ENCODE measurements around the gene WNT8A.

Gene WNT8A

GRCh38 chr5:138092301-138092700 lies 8.5 kb downstream of the WNT8A start:
- no peak for DNase-seq

GRCh38 chr5:138093036-138093435 lies 9.2 kb downstream of the WNT8A start:
- no peak for DNase-seq

GRCh38 chr5:138095100-138095907 lies 11.5 kb downstream of the WNT8A start:
- no peak for DNase-seq

GRCh38 chr5:138096363-138096762 lies 12.5 kb downstream of the WNT8A start:
- no peak for DNase-seq

- no peak for DNase-seq
These were observed 13.4 kb downstream of the WNT8A start for GRCh38 chr5:138096997-138097828.

- DNase-seq, result no peak
These were observed 18.9 kb downstream of the WNT8A start for GRCh38 chr5:138102454-138103318.

GRCh38 chr5:138103319-138103637 lies 19.4 kb downstream of the WNT8A start:
- DNase-seq, result no peak

- no peak for DNase-seq
These were observed 21.9 kb downstream of the WNT8A start for GRCh38 chr5:138105709-138106108.

GRCh38 chr5:138107213-138107612 lies 23.4 kb downstream of the WNT8A start:
- DNase-seq, result no peak

GRCh38 chr5:138109463-138110265 lies 25.8 kb downstream of the WNT8A start:
- DNase-seq, result no peak

- DNase-seq, result peak; percentile 25
These were observed 26.6 kb downstream of the WNT8A start for GRCh38 chr5:138110266-138110963.

- no peak for DNase-seq
These were observed 27.3 kb downstream of the WNT8A start for GRCh38 chr5:138111181-138111580.

GRCh38 chr5:138111937-138112336 lies 28.1 kb downstream of the WNT8A start:
- no peak for DNase-seq

- no peak for DNase-seq
These were observed 31.4 kb downstream of the WNT8A start for GRCh38 chr5:138115254-138115653.

- DNase-seq, result no peak
These were observed 44.5 kb downstream of the WNT8A start for GRCh38 chr5:138128334-138128733.

- DNase-seq, result no peak
These were observed 45.5 kb downstream of the WNT8A start for GRCh38 chr5:138129347-138129746.

- no peak for DNase-seq
These were observed 48.7 kb downstream of the WNT8A start for GRCh38 chr5:138132543-138132942.

- peak; percentile 74 for DNase-seq
These were observed 55.3 kb downstream of the WNT8A start, which contains the start of gene NME5 for GRCh38 chr5:138138949-138139780. TSS of gene NME5 (minus strand) at chr5:138139428. CDS start at chr5:138138780, 648 bp downstream.

- DNase-seq, result no peak
These were observed 55.9 kb downstream of the WNT8A start for GRCh38 chr5:138139781-138140090.

GRCh38 chr5:138140268-138140667 lies 56.4 kb downstream of the WNT8A start:
- DNase-seq, result no peak
